ELF-1 (cell line): ENCODE results near the gene PDGFRB.

ENCODE experiments used
- DNase-seq: peaks from one replicate; pipeline ENCODE4 v3.0.0-alpha.2; 2016; ENCODE audit warnings: low read depth, low spot score

PDGFRB gene

DNA sequence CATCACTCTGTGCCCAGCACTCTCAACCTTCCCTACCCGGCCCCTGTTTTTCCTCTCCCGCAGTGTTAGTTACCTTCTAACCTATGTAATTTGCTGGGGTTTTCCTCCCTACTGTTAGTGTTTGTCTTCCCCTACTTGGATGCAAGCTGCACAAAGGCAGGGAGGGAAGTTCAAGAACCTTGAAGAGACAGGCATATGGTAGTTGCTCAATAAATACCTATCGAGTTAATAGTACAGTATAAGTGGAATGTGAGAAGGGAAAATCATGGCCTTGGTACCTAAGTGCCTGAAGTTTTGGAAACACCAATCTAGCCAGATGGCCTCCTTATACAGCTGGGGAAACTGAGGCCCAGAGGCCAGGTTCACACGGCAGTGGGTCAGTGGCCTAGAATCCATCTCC lies 24.2 kb downstream of the PDGFRB start:
- no peak for DNase-seq

DNA sequence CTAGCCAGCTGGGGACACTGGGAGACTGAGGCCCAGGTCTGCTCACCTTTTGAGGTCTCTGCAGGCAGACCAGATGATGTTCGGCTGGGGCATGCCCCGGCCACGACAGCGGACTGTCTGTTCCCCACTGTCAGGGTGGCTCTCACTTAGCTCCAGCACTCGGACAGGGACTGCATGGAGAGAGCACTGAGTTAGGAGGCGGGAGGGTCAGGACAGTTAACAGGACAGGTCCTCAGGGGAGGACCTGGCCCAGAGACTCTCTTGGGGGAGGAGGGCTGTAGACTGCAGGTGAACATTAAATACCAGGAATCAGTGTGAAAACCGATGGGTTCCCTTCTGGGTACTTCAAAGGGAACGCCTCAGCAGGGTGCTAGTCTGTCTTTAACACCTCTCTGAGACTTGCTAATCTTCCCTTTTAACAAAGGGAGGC lies 25.1 kb downstream of the PDGFRB start:
- peak; percentile 88 for DNase-seq

DNA sequence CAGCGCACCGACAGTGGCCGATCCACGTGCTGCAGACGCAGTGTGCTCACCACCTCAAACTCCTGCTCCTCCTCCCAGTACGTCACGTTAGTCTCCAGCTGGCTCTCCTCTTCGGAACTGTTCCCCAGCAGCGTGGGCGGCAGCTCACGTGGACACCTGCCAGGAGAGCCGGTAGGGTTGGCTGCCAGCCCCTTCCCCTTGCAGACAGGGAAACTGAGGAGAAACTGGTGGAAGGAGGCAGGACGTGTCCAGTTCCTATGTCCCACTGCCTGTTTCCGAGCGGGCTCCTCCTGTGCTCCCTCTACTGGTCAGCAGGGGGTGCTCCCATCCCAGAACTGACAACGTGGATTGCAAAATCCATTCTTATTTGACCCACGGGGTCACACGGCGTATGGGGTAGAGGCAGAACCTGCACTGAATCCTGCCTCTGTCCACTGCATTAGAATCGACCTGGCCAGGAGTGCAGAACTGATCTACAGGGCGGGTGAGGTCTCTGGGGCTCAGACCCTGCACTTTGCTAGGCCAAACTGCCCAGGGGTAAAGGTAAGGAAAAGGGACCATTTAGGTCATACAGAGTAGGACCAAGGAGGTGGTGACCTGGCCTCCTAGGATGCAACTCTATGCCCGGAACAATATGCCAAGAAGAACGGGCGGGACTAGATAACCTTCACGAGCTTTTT lies 25.7 kb downstream of the PDGFRB start:
- peak; percentile 88 for DNase-seq

DNA sequence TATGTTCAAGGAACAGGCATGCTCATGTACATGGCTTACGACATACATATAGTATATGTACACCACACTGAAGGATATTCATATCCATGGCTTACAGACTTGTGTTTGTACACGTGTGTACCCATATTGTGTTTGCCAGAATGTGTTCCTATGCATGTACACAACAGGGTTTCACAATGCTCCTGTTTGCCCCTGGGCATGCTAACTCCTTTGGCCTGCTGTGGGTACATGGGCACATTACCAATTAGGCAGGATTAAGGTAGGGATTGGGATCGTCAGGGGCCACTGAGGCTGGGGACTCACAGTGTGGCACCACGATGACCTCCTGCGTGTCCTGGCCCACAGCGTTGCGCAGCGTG lies 26.2 kb downstream of the PDGFRB start:
- no peak for DNase-seq

DNA sequence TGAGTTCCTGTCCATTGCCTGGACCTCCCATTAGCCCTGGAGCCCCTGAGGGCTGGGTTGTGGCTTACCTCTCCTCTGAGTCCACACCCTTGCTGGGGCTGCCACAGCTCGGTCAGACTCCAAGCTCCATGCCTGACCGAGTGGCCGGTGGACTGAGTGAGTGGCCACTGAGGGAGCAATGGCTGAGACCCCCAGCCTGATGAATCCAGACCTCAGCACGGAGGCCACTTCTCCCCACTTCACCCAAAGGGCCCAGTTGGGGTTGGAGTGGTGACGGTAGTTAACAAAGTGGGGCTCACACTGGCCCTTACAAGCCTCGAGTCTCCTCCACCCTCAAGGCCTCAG lies 28.8 kb downstream of the PDGFRB start:
- no peak for DNase-seq

DNA sequence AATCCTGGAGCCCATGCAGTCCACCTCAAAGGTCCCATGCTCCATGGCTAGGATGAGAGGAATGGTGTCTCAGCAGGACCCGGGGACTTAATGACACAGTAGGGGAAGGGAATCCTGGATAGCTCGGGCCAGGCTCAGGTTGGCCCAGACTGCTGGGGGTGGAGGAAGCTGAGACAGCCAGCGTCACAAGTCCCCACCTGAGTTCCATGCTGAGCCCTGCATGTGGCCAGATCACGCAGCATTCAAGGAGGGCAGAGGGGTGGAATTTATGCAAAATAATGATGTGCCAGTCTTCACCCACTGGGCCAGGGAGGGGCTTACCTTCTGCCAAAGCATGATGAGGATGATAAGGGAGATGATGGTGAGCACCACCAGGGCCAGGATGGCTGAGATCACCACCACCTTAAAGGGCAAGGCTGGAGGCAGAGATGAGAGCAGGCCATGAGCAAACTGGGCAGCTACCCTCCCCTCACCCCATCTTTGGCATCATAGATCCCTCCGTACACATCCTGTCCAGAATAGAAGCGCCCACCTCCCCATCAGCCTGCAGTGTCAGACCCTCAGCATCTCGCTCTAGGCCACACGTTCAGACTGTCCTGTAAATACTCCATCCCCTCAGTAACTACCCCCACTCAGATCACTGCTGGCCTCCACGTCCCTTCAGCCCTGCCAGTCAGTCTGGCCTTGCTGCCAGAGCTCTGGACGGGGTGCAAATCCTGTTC lies 29.3 kb downstream of the PDGFRB start:
- no peak for DNase-seq

DNA sequence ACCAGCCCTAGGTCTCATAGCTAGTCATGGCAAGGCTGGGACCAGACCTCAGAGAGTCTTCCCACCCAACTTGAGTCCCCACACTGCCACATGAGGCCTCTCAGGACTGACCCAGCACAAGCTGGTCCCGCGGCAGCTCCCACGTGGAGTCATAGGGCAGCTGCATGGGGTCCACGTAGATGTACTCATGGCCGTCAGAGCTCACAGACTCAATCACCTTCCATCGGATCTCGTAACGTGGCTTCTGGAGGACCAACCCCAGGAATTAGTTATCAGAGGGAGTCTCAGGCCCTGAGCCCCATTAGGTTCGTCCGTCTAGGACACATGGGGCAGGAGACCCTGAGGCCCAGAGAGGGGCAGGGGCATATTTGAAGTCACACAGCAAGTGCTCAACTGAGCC lies 30.3 kb downstream of the PDGFRB start:
- no peak for DNase-seq

DNA sequence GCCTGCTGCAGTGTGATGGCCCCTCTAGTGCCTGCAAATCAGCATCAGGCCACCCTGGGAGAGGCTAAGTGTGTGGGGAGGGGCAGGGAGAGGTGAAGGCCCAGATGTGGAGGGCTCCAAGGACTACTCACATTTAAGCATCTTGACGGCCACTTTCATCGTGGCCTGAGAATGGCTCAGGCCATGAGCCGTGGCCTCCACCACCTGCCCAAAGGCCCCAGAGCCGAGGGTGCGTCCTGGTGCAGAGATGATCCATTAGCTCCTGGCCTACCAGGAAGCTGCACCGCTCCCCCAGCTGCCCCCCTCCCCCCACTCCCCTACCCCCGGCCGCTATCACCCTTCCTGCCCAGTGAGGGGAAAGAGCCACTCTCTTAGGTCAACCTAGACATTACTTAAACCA lies 31.0 kb downstream of the PDGFRB start:
- DNase-seq = no peak

DNA sequence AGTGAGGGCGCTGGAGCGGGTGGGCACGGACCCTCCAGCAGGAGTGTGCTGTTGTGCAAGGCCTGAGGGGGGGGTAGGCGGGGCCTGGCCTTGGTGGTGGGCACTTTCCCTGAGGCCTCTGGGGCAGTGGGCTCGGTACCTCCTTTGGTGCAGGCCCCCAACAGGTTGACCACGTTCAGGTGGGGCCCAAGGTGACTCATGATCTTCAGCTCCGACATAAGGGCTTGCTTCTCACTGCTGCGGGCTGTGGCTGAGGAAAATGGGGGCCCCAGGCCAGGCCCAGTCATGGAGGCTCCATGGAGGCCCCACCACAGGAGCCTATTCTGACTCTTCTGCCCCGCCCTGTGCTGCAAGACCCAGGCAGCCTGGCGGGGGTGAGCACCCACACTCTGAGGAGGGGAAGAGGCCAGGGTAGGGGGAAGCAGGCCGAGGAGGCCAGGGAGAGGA lies 31.5 kb downstream of the PDGFRB start:
- no peak for DNase-seq

DNA sequence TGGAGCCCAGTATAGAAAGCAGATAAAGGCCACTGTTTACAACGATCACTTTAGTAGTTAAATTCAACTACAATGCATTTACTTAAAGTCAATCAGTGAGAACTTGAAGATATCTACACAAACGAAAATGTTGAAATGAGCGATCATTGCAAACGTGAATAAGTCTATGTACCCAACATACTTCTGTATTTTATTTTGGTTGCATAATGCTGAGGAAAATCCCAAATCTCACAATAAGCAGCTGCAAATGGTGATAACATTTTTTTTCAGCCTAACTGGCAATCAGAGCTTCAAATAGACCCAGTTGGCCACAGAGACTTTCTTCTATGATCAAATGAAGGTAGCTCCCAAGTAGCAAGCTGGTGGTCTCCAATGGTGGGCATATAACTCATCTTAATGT lies 32.1 kb downstream of the PDGFRB start:
- DNase-seq = no peak

DNA sequence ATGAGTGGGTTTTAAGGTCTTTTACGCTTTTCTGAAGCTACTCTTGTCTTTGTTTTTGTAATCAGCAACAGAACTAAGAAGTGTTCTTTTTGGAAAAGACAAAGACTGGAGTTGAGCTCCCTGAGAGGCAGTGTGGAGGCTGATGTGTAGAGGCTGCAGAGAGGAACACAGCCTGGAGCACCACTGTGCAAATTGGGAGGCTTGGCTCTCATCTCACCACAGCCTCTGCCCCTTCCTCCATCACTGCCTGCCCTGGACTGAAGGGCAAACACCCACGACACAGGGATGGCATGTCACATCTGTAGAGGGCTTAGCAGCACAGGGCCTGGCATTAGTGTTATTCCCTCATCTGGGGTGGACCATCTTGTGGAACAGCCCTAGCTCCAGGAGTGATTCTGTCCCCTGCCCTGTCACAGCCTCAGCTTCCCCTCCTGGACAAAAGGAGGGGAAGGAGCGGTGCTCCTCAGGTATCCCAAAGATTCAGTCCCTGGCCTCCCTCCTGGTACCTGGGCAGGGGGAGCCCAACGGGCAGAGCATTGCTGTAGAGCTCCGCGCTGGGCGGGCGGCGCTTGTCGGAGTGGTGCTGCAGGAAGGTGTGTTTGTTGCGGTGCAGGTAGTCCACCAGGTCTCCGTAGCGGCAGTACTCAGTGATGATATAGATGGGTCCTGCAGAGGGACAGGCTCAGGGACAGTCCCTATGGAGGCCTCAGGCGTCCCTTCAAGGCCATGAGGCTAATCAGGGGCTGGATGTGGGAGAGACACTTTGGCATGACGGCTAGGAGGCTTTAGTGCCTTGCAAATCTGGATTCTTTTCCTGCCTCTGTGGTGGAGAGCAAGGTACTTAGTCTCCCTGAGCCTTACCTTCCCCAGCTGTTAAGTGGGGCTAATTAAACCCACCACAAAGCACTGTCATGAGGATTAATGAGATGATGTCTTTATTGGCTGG lies 32.8 kb downstream of the PDGFRB start:
- no peak for DNase-seq

DNA sequence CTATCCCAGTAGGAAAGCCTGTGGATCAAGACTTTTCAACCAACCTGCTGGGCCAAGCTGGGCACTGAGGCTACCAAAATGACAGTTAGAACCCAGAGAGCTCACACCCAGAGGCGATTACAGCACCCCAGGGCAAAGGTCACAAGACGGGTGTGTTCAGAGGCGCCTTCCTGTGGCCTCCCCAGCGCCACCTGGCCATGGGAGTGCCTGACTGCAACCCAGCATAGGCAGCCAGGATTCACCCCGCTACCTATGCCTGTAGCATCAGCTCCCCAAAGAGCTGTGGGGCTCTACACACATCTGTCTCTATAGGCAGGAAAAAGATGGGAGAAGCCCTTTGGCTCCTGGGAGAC lies 33.5 kb downstream of the PDGFRB start:
- DNase-seq = no peak

DNA sequence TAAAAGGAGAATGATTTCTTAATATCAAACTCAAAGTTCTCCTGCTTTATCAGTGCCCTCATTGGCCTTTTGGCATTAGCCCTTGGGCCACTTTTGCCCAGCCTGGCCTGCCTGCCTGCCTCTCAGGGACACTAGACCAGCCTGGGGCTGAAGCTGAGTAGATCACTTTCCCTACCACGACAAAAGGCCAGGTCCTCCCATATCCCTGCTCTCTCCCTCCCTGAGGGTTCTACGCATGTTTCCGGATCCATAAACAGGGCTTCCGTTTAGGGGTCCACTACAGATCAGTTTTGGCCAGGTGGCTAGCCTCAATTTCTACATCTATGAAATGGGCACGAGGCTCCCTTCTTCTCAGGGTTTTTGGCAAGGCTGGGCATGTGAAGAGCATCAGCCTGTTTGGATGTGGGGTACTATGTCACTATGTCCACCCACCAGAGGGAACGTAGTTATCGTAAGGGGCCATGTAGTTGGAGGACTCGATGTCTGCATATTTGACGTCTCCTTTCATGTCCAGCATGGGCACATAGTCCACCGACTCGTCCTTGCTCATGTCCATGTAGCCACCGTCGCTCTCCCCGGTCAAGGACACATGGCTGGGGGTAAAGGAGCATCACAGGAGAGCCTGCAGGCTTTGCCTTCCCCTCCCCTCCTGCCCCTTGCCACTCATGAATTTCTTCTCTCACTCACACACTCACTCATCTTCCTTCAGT lies 34.0 kb downstream of the PDGFRB start:
- no peak for DNase-seq

DNA sequence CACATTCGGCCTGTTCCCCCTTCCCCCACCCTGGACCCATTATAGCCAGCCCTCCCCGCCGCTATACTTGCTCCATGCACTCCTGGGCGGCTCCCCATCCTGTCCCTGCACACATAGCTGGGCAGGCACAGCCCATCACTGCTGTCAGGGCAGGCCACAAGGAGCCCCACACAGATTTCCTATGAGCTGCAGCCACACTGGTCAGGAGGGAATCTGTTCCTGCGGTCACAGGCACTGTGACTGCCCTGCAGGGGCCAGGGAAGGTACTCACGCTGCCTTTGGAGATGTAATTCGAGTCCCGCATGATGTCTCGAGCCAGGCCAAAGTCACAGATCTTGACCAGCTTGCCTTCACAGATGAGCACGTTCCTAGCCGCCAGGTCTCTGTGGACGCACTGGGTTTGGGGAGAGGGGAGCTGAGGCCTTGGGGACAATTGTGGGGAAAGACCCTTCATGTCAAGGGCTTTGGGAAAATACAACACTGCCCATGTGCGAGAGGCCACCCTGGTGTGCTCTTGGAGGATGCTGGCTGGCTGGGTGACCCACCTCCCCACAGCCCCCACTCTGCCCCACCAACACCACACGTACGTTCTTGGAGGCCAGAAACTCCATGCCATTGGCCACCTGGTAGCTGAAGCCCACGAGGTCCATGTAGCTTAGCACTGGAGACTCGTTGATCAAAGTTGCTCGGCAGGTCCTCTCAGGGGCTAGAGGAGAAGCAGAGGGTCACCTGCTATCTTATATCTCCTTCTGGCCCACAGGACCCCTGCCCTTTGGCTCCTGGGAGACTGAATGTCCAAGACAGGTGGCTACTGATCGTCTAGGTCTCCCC lies 34.8 kb downstream of the PDGFRB start:
- peak; percentile 13 for DNase-seq

DNA sequence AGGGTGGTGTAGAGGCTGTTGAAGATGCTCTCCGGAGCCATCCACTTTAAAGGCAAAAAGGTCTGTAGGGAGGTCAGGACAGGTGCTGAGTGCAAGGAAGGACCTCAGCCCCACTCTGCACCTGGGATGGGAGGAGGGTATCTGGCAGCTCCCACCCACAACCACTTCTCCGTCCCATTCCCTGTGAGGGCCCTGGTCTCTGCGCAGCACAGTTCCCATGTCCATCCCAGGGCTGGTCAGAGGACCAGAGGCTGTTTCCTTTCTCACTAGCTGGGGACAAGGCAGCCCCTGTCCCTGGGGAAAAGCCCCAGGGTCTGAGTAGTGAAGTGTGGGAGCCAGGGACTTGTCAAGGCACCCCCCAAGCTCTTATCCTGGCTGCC lies 35.6 kb downstream of the PDGFRB start:
- no peak for DNase-seq

DNA sequence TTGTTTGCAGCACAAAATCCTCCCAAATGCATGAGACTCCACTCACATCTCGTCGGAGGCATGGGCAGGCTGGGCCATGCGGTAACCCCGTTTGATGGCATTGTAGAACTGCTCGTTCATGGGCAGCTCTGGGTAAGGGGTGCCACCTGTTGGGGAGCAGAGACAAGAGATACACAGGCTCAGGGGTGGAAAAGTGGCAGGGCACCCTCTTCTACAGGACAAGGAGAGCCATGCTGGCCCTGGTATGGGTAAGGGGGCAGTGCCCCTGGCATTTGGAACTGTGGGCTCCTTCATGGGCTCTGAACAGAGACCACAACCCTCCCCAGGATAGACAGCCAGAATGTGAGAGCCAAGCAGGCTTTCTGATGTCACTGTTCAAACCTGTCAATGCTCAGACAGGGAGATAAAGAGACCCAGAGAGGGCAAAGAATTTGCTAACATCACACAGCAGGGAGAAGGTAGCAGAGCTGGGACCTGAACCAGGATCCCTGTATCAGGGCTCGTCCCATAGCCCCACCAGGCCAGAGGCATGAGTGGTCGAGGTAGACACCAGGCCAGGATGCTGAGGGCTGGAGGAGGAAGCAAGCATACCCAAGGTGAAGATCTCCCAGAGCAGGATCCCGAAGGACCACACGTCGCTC lies 36.1 kb downstream of the PDGFRB start:
- no peak for DNase-seq

DNA sequence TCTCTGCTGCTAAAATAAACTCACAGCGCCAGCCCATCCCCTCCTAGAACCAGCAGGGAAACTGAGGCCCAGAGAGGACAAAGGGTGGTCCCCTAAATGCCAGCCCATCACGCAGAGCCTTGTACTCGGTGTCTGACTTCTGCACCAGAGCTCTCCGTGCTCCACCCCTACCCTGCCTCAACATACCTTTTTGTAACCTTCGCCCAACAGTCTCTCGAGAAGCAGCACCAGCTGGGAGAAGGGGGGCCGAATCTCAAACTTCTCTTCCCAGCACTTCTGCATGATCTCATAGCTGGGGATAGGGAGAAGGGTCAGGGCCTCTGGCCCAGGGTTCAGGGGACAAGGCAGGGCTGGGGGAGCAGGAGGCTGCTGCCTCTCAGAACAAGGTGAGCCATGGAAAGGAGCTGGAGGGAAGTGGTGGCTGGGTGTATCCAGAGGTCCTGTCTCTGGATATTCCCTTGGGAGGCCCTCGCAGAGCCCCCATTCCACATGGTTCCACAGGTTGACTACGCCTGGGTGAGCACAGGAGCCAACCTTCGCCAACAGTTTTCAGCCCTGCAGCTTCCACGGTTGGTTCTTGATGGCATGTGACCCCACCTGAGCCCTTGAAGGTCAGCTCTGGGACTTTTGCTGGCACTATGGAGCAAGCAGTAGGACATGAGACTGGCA lies 37.0 kb downstream of the PDGFRB start:
- DNase-seq = no peak

DNA sequence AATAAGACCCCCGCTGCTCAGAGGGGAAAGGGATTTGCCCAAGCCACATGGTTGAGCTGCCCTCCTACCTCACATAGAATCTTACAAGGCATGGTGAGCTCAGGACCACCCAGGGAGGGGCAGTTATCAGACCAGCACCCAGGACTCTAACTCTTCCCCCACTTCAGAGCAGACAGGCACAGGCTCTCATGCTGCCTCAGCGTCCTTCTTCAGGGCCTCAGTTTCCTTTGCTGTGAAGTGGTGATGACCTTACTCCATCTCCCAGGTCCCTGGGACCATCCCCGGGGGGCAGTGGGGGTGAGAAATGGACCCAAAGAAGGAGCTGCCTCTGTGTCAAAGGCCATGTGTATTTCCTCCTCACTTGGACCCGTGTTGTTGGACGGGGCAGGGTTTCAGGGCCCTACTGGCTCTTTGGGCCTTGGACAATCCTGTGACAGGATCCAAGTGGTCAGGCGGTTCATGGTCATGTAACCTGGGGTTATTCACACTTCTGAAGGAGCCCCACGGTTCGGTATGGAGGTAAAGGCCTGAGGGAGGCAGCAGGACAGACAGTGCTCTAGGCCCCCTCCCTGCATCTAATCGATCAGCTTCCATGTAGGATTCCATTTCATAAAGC lies 37.6 kb downstream of the PDGFRB start:
- DNase-seq = no peak

DNA sequence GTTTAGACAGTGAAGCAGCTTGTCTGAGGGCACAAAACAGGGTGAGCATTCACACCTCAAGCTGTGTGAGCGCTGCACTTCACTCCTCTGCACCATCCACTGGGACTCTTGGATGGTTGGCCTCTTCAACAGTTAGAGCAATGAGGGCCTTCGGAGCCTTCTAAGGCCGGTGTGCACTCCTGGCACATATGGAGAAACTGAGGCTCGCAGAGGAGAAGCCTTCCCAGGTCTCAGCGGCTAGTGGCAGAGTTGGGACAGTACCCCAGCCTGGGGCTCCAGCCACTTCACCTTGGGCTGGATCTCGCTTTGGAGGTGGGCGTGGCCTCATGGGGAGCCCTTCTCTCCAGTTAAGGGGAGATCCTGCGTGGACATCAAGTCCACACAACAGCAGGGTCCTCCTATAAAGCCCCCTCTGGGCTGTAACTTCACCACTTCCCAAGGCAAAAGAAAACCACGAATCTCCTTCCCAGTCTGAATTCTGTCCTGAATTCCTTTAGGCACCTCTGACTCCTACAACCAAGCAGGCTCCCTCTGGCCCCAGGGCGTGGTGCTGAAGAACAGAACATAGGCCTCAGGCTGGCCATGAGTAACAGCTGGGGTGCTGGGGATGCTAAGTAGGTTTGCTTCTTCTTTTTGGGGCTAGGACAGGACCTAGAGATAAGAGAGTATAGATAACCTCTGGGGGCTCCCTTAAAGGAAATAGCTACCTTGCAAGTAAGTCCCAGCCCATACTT lies 38.8 kb downstream of the PDGFRB start:
- peak; percentile 72 for DNase-seq
